Spleen (tissue), 7 donors: ENCODE measurements around the gene PTPRC.

Experiments
- POLR2A ChIP-seq, 3 donors: fragments of 450-650 bp; IDR thresholded peaks; one replicate each; pipeline ENCODE4 v1.5.1; 2017; ENCODE audit warnings: antibody characterized with exemption in 3 of 3, mild to moderate bottlenecking in 1 of 3
- POLR2AphosphoS5 ChIP-seq, 3 donors: sonication (generic); formaldehyde crosslinking; IDR thresholded peaks; one replicate each; pipeline ENCODE4 v1.5.1; 2017; ENCODE audit warnings: antibody characterized with exemption in 3 of 3
- TF ChIP-seq, protein P1 (sequence below), 11 experiments: fragments of 200-600 bp in 7 of 11; fragments of 450-650 bp in 4 of 11; sonication (generic) in 4 of 11; IDR thresholded peaks in 8 of 11; conservative IDR thresholded peaks in 3 of 11; 1 replicate in 7 of 11; 2 replicates in 4 of 11; pipeline versions ENCODE4 v1.4.0 to v1.8.0; 2016 to 2021; ENCODE audit warnings: antibody characterized with exemption in 11 of 11, inconsistent platforms in 4 of 11, mild to moderate bottlenecking in 1 of 11
- donor health status: DM: no; HTN: no; CAD: no; lungs with moderate emphysema.
- donor health status: DM: no; HTN: no; CAD: no.
- donor health status: DM: no; HTN: no; CAD: no.

- TF ChIP-seq, protein P1, sequence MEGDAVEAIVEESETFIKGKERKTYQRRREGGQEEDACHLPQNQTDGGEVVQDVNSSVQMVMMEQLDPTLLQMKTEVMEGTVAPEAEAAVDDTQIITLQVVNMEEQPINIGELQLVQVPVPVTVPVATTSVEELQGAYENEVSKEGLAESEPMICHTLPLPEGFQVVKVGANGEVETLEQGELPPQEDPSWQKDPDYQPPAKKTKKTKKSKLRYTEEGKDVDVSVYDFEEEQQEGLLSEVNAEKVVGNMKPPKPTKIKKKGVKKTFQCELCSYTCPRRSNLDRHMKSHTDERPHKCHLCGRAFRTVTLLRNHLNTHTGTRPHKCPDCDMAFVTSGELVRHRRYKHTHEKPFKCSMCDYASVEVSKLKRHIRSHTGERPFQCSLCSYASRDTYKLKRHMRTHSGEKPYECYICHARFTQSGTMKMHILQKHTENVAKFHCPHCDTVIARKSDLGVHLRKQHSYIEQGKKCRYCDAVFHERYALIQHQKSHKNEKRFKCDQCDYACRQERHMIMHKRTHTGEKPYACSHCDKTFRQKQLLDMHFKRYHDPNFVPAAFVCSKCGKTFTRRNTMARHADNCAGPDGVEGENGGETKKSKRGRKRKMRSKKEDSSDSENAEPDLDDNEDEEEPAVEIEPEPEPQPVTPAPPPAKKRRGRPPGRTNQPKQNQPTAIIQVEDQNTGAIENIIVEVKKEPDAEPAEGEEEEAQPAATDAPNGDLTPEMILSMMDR (IDR thresholded peaks at IDR 0.05 in 8 of 11, conservative IDR thresholded peaks at IDR 0.05 in 3 of 11): no peak
- no peak for TF ChIP-seq POLR2A (IDR thresholded peaks at IDR 0.05)
- TF ChIP-seq POLR2AphosphoS5 (IDR thresholded peaks at IDR 0.05): no peak
Measured at GRCh38 chr1:198672124-198672523, 33.3 kb downstream of the PTPRC start.
